RWPE2 (cell line): ENCODE measurements around the gene HPSE2.

Experiments
- ATAC-seq: fragments of 200-7000 bp; cut with Tn5 transposase; 3 replicates; pipeline ENCODE4 v1.9.1; 2021; ENCODE audit warnings: low read depth
- DNase-seq: peaks from one replicate; pipeline ENCODE4 v3.0.0-alpha.2; 2020; ENCODE audit warnings: low spot score
- H3K27ac ChIP-seq: fragments of 450-650 bp; 2 replicates; pipeline ENCODE4 v1.5.1; 2017; ENCODE audit warnings: mild to moderate bottlenecking; ENCODE audit not compliant: poor library complexity, severe bottlenecking
- H3K27me3 ChIP-seq: fragments of 250-450 bp; sonication (Bioruptor Pico); 2 replicates; pipeline ENCODE4 v1.5.1; 2021; ENCODE audit warnings: mild to moderate bottlenecking, moderate library complexity; ENCODE audit not compliant: insufficient read depth, poor library complexity, severe bottlenecking
- H3K36me3 ChIP-seq: fragments of 250-450 bp; sonication (Bioruptor Pico); 2 replicates; pipeline ENCODE4 v1.5.1; 2020; ENCODE audit warnings: low read depth, mild to moderate bottlenecking, moderate library complexity
- H3K4me1 ChIP-seq: fragments of 250-450 bp; sonication (Bioruptor Pico); 2 replicates; pipeline ENCODE4 v1.5.1; 2021; ENCODE audit warnings: mild to moderate bottlenecking, moderate library complexity; ENCODE audit not compliant: insufficient read depth, poor library complexity, severe bottlenecking
- H3K4me3 ChIP-seq: fragments of 250-450 bp; sonication (Bioruptor Pico); 2 replicates; pipeline ENCODE4 v1.5.1; 2021; ENCODE audit warnings: mild to moderate bottlenecking, moderate library complexity; ENCODE audit not compliant: severe bottlenecking
- H3K9me3 ChIP-seq: fragments of 250-450 bp; sonication (Bioruptor Pico); 2 replicates; pipeline ENCODE4 v1.5.1; 2021; ENCODE audit warnings: mild to moderate bottlenecking, moderate library complexity; ENCODE audit not compliant: severe bottlenecking
- TF ChIP-seq, protein P1 (sequence below): fragments of 450-650 bp; IDR thresholded peaks from one replicate; pipeline ENCODE4 v1.5.1; 2017; ENCODE audit warnings: mild to moderate bottlenecking, moderate library complexity; ENCODE audit not compliant: poor library complexity, severe bottlenecking

Gene HPSE2

DNA sequence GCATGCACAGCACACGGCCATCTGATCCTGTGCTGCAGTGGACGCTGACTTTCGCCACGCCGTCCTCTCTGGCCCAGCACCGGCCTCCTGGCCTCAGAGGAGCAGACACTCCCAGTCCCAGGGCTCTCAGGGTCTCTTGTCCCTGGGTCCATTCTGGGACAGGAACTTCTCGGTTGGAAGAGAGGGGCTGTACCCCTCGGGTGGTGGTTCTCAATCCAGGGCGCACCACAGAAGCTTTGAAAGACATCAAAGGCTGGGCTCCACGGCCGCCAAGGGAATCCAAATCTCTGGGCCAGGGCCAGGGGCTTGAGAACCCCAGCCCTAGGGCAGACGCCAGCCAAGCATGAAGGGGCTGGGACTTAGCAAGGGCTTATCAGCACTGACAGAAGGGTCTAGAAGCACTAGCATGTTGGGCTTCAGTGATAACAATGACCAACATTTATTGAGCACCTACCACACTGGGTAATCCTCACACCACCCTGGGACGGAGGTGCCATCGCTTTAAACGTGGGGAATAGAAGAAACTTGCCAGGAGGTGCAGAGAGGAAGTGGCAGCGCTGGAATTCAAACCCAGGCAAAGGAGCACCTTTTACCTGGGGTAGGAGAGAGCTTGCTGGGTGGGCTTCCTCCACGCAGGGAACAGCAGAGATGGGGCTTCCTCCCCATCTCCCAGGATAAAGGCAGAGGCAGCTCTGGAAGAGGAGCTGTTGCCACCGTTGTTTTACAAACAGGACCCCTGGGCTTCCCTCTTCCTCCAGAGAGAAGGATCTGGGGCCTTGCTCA is 818.9 kb downstream of the HPSE2 start:
- Histone ChIP-seq H3K36me3 (no peaks in the 10 kb centered on the region), H3K4me1 (peaks cover 4% of the 10 kb centered on the region), H3K27ac (no peak overlapping the region), H3K27me3 (no peaks in the 10 kb centered on the region), H3K4me3 (no peak overlapping the region), H3K9me3 (no peaks in the 10 kb centered on the region)
- ATAC-seq (no peak), DNase-seq (no peak)
- TF ChIP-seq, protein P1, sequence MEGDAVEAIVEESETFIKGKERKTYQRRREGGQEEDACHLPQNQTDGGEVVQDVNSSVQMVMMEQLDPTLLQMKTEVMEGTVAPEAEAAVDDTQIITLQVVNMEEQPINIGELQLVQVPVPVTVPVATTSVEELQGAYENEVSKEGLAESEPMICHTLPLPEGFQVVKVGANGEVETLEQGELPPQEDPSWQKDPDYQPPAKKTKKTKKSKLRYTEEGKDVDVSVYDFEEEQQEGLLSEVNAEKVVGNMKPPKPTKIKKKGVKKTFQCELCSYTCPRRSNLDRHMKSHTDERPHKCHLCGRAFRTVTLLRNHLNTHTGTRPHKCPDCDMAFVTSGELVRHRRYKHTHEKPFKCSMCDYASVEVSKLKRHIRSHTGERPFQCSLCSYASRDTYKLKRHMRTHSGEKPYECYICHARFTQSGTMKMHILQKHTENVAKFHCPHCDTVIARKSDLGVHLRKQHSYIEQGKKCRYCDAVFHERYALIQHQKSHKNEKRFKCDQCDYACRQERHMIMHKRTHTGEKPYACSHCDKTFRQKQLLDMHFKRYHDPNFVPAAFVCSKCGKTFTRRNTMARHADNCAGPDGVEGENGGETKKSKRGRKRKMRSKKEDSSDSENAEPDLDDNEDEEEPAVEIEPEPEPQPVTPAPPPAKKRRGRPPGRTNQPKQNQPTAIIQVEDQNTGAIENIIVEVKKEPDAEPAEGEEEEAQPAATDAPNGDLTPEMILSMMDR: no peak

DNA sequence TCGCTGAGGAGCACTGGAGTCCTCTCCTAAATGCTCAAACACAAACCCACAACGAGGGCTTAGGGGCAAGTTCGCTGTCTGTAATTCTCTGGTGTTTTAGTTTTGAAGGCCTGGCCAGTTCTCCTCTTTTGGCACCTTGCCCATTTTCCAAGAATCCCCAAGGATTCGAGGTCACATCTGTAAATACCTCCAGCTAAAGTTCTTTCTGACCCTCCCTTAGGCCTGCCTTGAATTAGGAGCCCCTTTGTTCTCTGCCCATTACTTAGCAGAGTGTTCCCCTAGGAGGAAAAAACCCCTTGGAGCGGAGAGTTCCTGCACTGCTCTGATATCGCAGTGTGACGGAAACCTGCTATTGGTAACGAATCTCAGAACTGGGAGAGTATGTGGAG is 819.9 kb downstream of the HPSE2 start:
- Histone ChIP-seq H3K4me1 (peaks cover 4% of the 10 kb centered on the region), H3K36me3 (no peaks in the 10 kb centered on the region), H3K4me3 (no peak overlapping the region), H3K27me3 (no peaks in the 10 kb centered on the region), H3K27ac (peak overlapping the region; percentile 48), H3K9me3 (no peaks in the 10 kb centered on the region)
- ATAC-seq (no peak), DNase-seq (no peak)
- TF ChIP-seq, protein P1: no peak

DNA sequence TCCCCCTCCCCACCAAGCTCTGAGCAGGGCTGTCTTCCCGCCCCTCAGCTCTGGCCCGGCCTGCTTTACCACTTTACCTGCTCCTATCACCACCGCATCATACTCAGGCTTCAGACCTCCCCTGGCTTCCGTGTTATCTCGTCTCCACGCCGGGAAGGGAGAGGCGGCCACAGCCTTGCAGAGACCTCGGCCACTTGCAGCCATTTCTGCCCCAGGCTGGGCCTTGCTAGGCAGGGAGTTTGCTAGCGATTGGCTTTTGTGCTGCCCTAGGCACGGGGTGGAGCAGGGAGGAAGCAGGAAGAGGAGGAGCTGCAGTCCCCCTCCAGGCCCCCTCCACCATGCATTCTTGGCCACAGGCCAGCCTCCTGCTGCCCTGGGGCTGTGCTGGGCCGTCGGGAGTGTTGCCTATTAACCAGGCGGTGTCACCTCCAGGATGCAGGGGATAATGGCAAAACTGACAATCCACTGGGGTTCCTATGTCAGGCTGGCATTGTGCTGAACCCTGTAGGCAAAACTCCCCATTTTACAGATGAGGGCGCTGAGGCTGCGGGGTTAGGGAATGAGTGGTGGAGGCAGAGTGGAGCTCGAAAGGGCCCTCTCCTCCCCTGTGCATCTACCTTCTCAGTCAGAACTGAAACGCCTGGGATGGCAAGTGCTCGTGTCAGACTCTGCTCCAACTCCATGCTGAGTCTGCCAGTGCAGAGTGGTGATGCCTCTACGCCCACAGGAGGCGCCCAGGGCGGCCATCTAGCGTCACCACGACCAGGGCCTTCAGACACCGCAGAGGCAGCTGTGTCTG is 820.5 kb downstream of the HPSE2 start, which contains the start of gene PYROXD2:
PYROXD2 (minus strand) TSS at position 251 of the 799 bp plus-strand sequence; CDS start at position 204, 47 bp downstream.
- H3K4me3 ChIP-seq: peak within 1 kb of the TSS; percentile 56
- H3K27ac ChIP-seq: peak within 1 kb of the TSS; percentile 48
- H3K36me3 ChIP-seq: no peaks in the 10 kb centered on the region
- H3K4me1 ChIP-seq: peaks cover 4% of the 10 kb centered on the region
- ATAC-seq (peak; percentile 97), DNase-seq (peak; percentile 90)
- TF ChIP-seq, protein P1: no peak
- no peaks in the 10 kb centered on the region for H3K9me3 ChIP-seq
- no peaks in the 10 kb centered on the region for H3K27me3 ChIP-seq

DNA sequence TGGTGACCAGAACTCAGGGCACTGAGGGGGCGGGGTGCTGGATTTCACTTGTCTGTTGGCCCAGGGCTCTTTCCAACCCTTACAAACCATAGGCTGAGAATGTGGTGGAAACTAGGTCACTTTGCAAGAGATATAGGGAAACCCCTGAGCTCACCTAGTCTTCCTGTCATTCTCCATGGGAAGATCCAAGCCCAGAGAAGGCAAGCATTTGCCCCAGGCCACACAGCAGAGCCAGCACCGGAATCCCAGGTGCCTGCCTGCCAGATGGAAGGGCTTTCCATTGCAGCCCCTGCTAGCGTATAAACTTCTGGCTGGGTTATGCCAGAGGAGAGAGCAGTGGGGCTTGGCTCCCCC is 821.1 kb downstream of the HPSE2 start:
- Histone ChIP-seq H3K4me1 (peaks cover 4% of the 10 kb centered on the region), H3K9me3 (no peaks in the 10 kb centered on the region), H3K36me3 (no peaks in the 10 kb centered on the region), H3K27ac (peak overlapping the region; percentile 48), H3K4me3 (peak overlapping the region; percentile 56), H3K27me3 (no peaks in the 10 kb centered on the region)
- no peak for DNase-seq
- no peak for ATAC-seq
- TF ChIP-seq, protein P1: no peak
